A549 (cell line): ENCODE data around the gene DCTN3.

Experiments used
- EP300 ChIP-seq, 2 experiments: fragments of >200 bp; sonication (Bioruptor Twin); formaldehyde crosslinking; IDR thresholded peaks; 2 replicates in 1 of 2; 3 replicates in 1 of 2; pipeline ENCODE4 v1.6.1; 2016 to 2017
- HEYL ChIP-seq: fragments of 250-450 bp; sonication (Bioruptor Pico); IDR thresholded peaks from 2 replicates; pipeline ENCODE4 v1.8.0; 2021; ENCODE audit warnings: mild to moderate bottlenecking, moderate library complexity
- HOXA7 ChIP-seq: fragments of 250-450 bp; sonication (Bioruptor Pico); IDR thresholded peaks from 2 replicates; pipeline ENCODE4 v1.5.0; 2020; ENCODE audit warnings: mild to moderate bottlenecking, moderate library complexity
- KDM1A ChIP-seq: fragments of 200-600 bp; sonication (generic); IDR thresholded peaks from 2 replicates; pipeline ENCODE4 v1.6.1; 2016; ENCODE audit warnings: low read depth, mild to moderate bottlenecking
- MAZ ChIP-seq: fragments of 150-350 bp; IDR thresholded peaks from 2 replicates; pipeline ENCODE4 v1.6.1; 2014; ENCODE audit warnings: antibody characterized with exemption, low read depth, low read length, borderline replicate concordance
- NPAS2 ChIP-seq: fragments of 250-450 bp; sonication (Bioruptor Pico); IDR thresholded peaks from 2 replicates; pipeline ENCODE4 v1.8.0; 2022; ENCODE audit warnings: mild to moderate bottlenecking, moderate library complexity, borderline replicate concordance
- POLR2AphosphoS2 ChIP-seq: conservative IDR thresholded peaks from 2 replicates; pipeline ENCODE4 v1.6.1; 2012; ENCODE audit warnings: low read length, improper control_type of control experiment, inconsistent platforms
- RAD21 ChIP-seq, 2 experiments: fragments of >200 bp in 1 of 2; sonication (Bioruptor Twin) in 1 of 2; formaldehyde crosslinking in 1 of 2; IDR thresholded peaks in 1 of 2; conservative IDR thresholded peaks in 1 of 2; 2 replicates in 1 of 2; 3 replicates in 1 of 2; pipeline ENCODE4 v1.6.1; 2012 to 2018; ENCODE audit warnings: inconsistent platforms in 1 of 2
- ZC3H11A ChIP-seq: fragments of 450-650 bp; IDR thresholded peaks from 2 replicates; pipeline ENCODE4 v1.6.1; 2014; ENCODE audit warnings: antibody characterized with exemption, mild to moderate bottlenecking
- TF ChIP-seq, protein P1 (sequence below): fragments of >200 bp; sonication (Bioruptor Twin); formaldehyde crosslinking; IDR thresholded peaks from 3 replicates; pipeline ENCODE4 v1.5.1; 2016
- TF ChIP-seq, protein P2 (sequence below): fragments of 200-600 bp; sonication (generic); IDR thresholded peaks from 2 replicates; pipeline ENCODE4 v1.6.1; 2016; ENCODE audit warnings: antibody characterized with exemption, mild to moderate bottlenecking, moderate library complexity
- TF ChIP-seq, protein P3 (sequence below): IDR thresholded peaks from 2 replicates; pipeline ENCODE4 v1.6.1; 2012
- TF ChIP-seq, protein P4 (sequence below): fragments of 450-650 bp; IDR thresholded peaks from 2 replicates; pipeline ENCODE4 v1.6.1; 2014; ENCODE audit warnings: antibody characterized with exemption

DNA sequence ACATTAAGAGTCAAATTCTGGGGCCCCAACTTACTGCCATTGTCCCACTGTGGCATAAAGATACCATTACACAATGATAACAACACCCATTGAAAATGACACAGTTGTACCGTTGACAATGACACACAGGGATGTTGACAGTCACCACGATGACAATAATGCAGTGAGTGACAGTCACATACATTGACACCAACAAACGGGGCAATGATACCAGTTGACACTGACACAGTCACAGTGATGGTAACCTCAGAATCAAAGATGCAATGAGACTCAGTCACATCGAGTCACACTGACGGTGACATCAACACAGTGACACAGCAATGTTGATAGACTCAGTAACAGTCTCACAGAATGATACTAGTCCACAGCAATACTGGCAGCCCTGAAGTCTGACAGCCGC lies 47.7 kb downstream of the DCTN3 start:
- TF ChIP-seq, protein P1, sequence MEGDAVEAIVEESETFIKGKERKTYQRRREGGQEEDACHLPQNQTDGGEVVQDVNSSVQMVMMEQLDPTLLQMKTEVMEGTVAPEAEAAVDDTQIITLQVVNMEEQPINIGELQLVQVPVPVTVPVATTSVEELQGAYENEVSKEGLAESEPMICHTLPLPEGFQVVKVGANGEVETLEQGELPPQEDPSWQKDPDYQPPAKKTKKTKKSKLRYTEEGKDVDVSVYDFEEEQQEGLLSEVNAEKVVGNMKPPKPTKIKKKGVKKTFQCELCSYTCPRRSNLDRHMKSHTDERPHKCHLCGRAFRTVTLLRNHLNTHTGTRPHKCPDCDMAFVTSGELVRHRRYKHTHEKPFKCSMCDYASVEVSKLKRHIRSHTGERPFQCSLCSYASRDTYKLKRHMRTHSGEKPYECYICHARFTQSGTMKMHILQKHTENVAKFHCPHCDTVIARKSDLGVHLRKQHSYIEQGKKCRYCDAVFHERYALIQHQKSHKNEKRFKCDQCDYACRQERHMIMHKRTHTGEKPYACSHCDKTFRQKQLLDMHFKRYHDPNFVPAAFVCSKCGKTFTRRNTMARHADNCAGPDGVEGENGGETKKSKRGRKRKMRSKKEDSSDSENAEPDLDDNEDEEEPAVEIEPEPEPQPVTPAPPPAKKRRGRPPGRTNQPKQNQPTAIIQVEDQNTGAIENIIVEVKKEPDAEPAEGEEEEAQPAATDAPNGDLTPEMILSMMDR, result no peak
- TF ChIP-seq, protein P2, sequence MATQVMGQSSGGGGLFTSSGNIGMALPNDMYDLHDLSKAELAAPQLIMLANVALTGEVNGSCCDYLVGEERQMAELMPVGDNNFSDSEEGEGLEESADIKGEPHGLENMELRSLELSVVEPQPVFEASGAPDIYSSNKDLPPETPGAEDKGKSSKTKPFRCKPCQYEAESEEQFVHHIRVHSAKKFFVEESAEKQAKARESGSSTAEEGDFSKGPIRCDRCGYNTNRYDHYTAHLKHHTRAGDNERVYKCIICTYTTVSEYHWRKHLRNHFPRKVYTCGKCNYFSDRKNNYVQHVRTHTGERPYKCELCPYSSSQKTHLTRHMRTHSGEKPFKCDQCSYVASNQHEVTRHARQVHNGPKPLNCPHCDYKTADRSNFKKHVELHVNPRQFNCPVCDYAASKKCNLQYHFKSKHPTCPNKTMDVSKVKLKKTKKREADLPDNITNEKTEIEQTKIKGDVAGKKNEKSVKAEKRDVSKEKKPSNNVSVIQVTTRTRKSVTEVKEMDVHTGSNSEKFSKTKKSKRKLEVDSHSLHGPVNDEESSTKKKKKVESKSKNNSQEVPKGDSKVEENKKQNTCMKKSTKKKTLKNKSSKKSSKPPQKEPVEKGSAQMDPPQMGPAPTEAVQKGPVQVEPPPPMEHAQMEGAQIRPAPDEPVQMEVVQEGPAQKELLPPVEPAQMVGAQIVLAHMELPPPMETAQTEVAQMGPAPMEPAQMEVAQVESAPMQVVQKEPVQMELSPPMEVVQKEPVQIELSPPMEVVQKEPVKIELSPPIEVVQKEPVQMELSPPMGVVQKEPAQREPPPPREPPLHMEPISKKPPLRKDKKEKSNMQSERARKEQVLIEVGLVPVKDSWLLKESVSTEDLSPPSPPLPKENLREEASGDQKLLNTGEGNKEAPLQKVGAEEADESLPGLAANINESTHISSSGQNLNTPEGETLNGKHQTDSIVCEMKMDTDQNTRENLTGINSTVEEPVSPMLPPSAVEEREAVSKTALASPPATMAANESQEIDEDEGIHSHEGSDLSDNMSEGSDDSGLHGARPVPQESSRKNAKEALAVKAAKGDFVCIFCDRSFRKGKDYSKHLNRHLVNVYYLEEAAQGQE, result no peak
- TF ChIP-seq HOXA7 (no peak), ZC3H11A (no peak), EP300 (IDR thresholded peaks at IDR 0.05) (no peak), MAZ (no peak), HEYL (CRISPR knock-in tag) (no peak), RAD21 (conservative IDR thresholded peaks at IDR 0.05 in 1 of 2, IDR thresholded peaks at IDR 0.05 in 1 of 2) (no peak), POLR2AphosphoS2 (no peak), KDM1A (no peak), NPAS2 (CRISPR knock-in tag) (no peak)
- TF ChIP-seq, protein P3, sequence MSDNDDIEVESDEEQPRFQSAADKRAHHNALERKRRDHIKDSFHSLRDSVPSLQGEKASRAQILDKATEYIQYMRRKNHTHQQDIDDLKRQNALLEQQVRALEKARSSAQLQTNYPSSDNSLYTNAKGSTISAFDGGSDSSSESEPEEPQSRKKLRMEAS, result no peak
- TF ChIP-seq, protein P4, sequence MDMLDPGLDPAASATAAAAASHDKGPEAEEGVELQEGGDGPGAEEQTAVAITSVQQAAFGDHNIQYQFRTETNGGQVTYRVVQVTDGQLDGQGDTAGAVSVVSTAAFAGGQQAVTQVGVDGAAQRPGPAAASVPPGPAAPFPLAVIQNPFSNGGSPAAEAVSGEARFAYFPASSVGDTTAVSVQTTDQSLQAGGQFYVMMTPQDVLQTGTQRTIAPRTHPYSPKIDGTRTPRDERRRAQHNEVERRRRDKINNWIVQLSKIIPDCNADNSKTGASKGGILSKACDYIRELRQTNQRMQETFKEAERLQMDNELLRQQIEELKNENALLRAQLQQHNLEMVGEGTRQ, result no peak
